ENCODE data around the gene ATXN7L1. TPM values are rescaled to one million over a fixed set of nuclear protein-coding genes. Genes with fewer than 3 reads are reported as not detected.

The ATXN7L1 gene
- total and polyA plus RNA-seq, 2 of the 8 experiments (the other 6 are each of a cell fraction or from before 2014, with no cell fraction given) = 14.3 to 34.0 TPM

GRCh38 chr7:105581066-105581811 lies 295.2 kb downstream of the ATXN7L1 start, which contains the start of gene EFCAB10:
Gene EFCAB10, minus strand, starts transcription at chr7:105581493. Its CDS starts 30 bp downstream, at chr7:105581463.
- H2BK15ac ChIP-seq (ENCODE audit: low read length) = peak within 1 kb of the TSS; percentile 61; the same call in 1 of the 2 replicates
- H3K4me3 ChIP-seq (ENCODE audit: extremely low read depth in 1 of 4, insufficient read depth in 2 of 4, low read depth in 3 of 4, low read length in 4 of 4) = peak within 1 kb of the TSS; percentile 43 to 67 (median 52)
- no peaks in the 10 kb centered on the region for H4K20me1 ChIP-seq (replicated peaks in 1 of 2; ENCODE audit: control insufficient read depth in 1 of 2, insufficient read depth in 2 of 2, low read length in 2 of 2)
- FAIRE-seq = no peak
- peak within 1 kb of the TSS; percentile 99 for H2AFZ ChIP-seq (ENCODE audit: low read length)
- peak within 1 kb of the TSS; percentile 15 for H3K18ac ChIP-seq (ENCODE audit: extremely low read depth, low read length)
- peak within 1 kb of the TSS; percentile 90; the same call in 1 of the 2 replicates for H2BK12ac ChIP-seq (ENCODE audit: low read depth, low read length)
- H3K27me3 ChIP-seq (replicated peaks in 1 of 4; ENCODE audit: control insufficient read depth in 3 of 4, extremely low read depth in 1 of 4, insufficient read depth in 3 of 4, low read length in 3 of 4) = no peaks in the 10 kb centered on the region
- H3K27ac ChIP-seq (ENCODE audit: low read depth, low read length) = peak within 1 kb of the TSS; percentile 79
- peaks cover 3% of the 10 kb centered on the region; the same call in 1 of the 2 replicates for H3K23me2 ChIP-seq (ENCODE audit: low read depth, low read length)
- WGBS, 2 experiments (ENCODE audit: extremely low coverage in 1 of 2, insufficient coverage in 1 of 2, insufficient read length in 1 of 2, insufficient replicate concordance in 2 of 2, low coverage in 1 of 2, low lambda C conversion rate in 2 of 2, missing lambda C conversion rate in 1 of 2) = 12% methylated on average over 34 of the region's 36 CpGs; no CpG with 5 or more reads in 1 of the 2 experiments
- H2BK5ac ChIP-seq (ENCODE audit: low read depth, low read length) = no peak within 1 kb of the TSS; the same call in 1 of the 2 replicates
- H3K4me1 ChIP-seq (replicated peaks in 1 of 4; ENCODE audit: control insufficient read depth in 3 of 4, insufficient read depth in 4 of 4, low read length in 3 of 4) = peaks cover 0 to 5% (median 1%) of the 10 kb centered on the region in 4 experiments; a peak in 3 of 7 replicates
- H3K4me2 ChIP-seq (ENCODE audit: insufficient read depth in 1 of 2, low read depth in 2 of 2, low read length in 2 of 2) = peak within 1 kb of the TSS; percentile 76 to 81
- no peak within 1 kb of the TSS for H3K4ac ChIP-seq (replicated peaks; ENCODE audit: insufficient read length, low read depth, low read length)
- peak within 1 kb of the TSS; percentile 32 for H4K91ac ChIP-seq (replicated peaks; ENCODE audit: insufficient read length, low read length)
- no peak within 1 kb of the TSS for H3K14ac ChIP-seq (ENCODE audit: insufficient read length)
- peak within 1 kb of the TSS; percentile 95 for H4K8ac ChIP-seq (ENCODE audit: extremely low read depth, insufficient read depth, low read length)
- H4K5ac ChIP-seq (ENCODE audit: insufficient read length, low read depth, low read length) = peak within 1 kb of the TSS; percentile 97
- no peaks in the 10 kb centered on the region for H3K79me2 ChIP-seq (ENCODE audit: control insufficient read depth in 1 of 2, insufficient read depth in 2 of 2, low read length in 2 of 2)
- peak within 1 kb of the TSS in 3 of 4 experiments; percentile 55 to 81 (median 62); a peak in 6 of 7 replicates for H3K9ac ChIP-seq (replicated peaks in 1 of 4; ENCODE audit: extremely low read depth in 1 of 4, low read depth in 3 of 4, low read length in 3 of 4)
- CTCF ChIA-PET (ENCODE audit: partially characterized antibody) = interaction anchor here (0.6 to 1.5 kb wide), 14 partner anchors 8 to 600 kb away, joined by 3 to 7 read pairs (median 4); partner anchors contain the start of gene RINT1
- H2BK120ac ChIP-seq (replicated peaks; ENCODE audit: low read depth, low read length) = no peak within 1 kb of the TSS
- POLR2A ChIA-PET (ENCODE audit: partially characterized antibody) = interaction anchor here (0.6 to 1.3 kb wide), 7 partner anchors 10 to 704 kb away, joined by 3 to 7 read pairs (median 5); partner anchors contain the start of genes NAMPT and RINT1
- no peaks in the 10 kb centered on the region for H3K79me1 ChIP-seq (ENCODE audit: low read depth, low read length)
- H3K9me3 ChIP-seq (ENCODE audit: insufficient read depth in 2 of 2, low read depth in 1 of 2, low read length in 1 of 2) = peaks cover 3% of the 10 kb centered on the region in 2 experiments; a peak in 1 of 4 replicates
- peak; percentile 88 to 96 for DNase-seq (ENCODE audit: low read depth in 1 of 2, low spot score in 2 of 2)
- no peaks in the 10 kb centered on the region for H3K36me3 ChIP-seq (ENCODE audit: control insufficient read depth in 2 of 4, insufficient read depth in 4 of 4, low read length in 3 of 4)
- H3K56ac ChIP-seq (replicated peaks; ENCODE audit: insufficient read length, low read depth, low read length) = peak within 1 kb of the TSS; percentile 32
- no peak within 1 kb of the TSS for H3K23ac ChIP-seq (ENCODE audit: insufficient read length)
- H2BK20ac ChIP-seq (ENCODE audit: low read length) = no peak within 1 kb of the TSS
- no peak within 1 kb of the TSS for H2AK5ac ChIP-seq (ENCODE audit: low read depth, low read length)
- no peak for TF ChIP-seq E2F6 (IDR thresholded peaks at IDR 0.05)
- TF ChIP-seq CTBP2 (IDR thresholded peaks at IDR 0.05; ENCODE audit: borderline replicate concordance, insufficient read depth, insufficient read length, low read length) = no peak
- no peak for TF ChIP-seq GABPA (IDR thresholded peaks at IDR 0.05; ENCODE audit: borderline replicate concordance, insufficient read depth, low read length)
- TF ChIP-seq TCF12 (IDR thresholded peaks at IDR 0.05; ENCODE audit: low read depth, low read length) = no peak
- no peak for TF ChIP-seq BRCA1 (IDR thresholded peaks at IDR 0.05; ENCODE audit: low read depth, low read length)
- TF ChIP-seq CHD1 (IDR thresholded peaks at IDR 0.05; ENCODE audit: low read depth, low read length) = no peak
- no peak for TF ChIP-seq SP4 (IDR thresholded peaks at IDR 0.05; ENCODE audit: low read length)
- no peak for TF ChIP-seq EZH2 (IDR thresholded peaks at IDR 0.05; ENCODE audit: low read depth, low read length, severe bottlenecking)
- no peak for TF ChIP-seq FOSL1 (IDR thresholded peaks at IDR 0.05; ENCODE audit: insufficient read depth, low read depth, low read length)

All from H1 (cell line).